ENCODE measurements around the gene TNFSF13.

Gene TNFSF13

GRCh38 chr17:7558544-7559319 lies at the start of gene TNFSF13:
TSS of gene TNFSF13 (plus strand) at chr17:7558750. CDS start at chr17:7559040, 290 bp downstream.
- DNase-seq = no peak

GRCh38 chr17:7508846-7509245 lies 49.7 kb upstream of the TNFSF13 start:
- no peak for DNase-seq

GRCh38 chr17:7509937-7510336 lies 48.6 kb upstream of the TNFSF13 start:
- no peak for DNase-seq

- no peak for DNase-seq
Observed at GRCh38 chr17:7511108-7511507, 47.4 kb upstream of the TNFSF13 start.

GRCh38 chr17:7512105-7512504 lies 46.4 kb upstream of the TNFSF13 start:
- no peak for DNase-seq

GRCh38 chr17:7512824-7513540 lies 45.6 kb upstream of the TNFSF13 start:
- DNase-seq = no peak

GRCh38 chr17:7513850-7514419 lies 44.6 kb upstream of the TNFSF13 start:
- DNase-seq = no peak

- no peak for DNase-seq
Observed at GRCh38 chr17:7515911-7516610, 42.5 kb upstream of the TNFSF13 start.

- DNase-seq = no peak
Observed at GRCh38 chr17:7523033-7523432, 35.5 kb upstream of the TNFSF13 start.

GRCh38 chr17:7528842-7529241 lies 29.7 kb upstream of the TNFSF13 start:
- no peak for DNase-seq

- DNase-seq = no peak
Observed at GRCh38 chr17:7530023-7530900, 28.3 kb upstream of the TNFSF13 start.

GRCh38 chr17:7538050-7538449 lies 20.5 kb upstream of the TNFSF13 start:
- DNase-seq = no peak

GRCh38 chr17:7538891-7539545 lies 19.5 kb upstream of the TNFSF13 start:
- DNase-seq = no peak

- DNase-seq = no peak
Observed at GRCh38 chr17:7541074-7541621, 17.4 kb upstream of the TNFSF13 start.

- no peak for DNase-seq
Observed at GRCh38 chr17:7544911-7545310, 13.6 kb upstream of the TNFSF13 start.

GRCh38 chr17:7548585-7549400 lies 9.8 kb upstream of the TNFSF13 start, which contains the start of gene TNFSF12:
TSS of gene TNFSF12 (plus strand) at chr17:7549058. CDS start at chr17:7549154, 96 bp downstream.
- DNase-seq = no peak

- DNase-seq = no peak
Observed at GRCh38 chr17:7549401-7550055, 9.0 kb upstream of the TNFSF13 start.

GRCh38 chr17:7550344-7550743 lies 8.2 kb upstream of the TNFSF13 start:
- DNase-seq = no peak

- no peak for DNase-seq
Observed at GRCh38 chr17:7551396-7551795, 7.2 kb upstream of the TNFSF13 start.

- no peak for DNase-seq
Observed at GRCh38 chr17:7552621-7553051, 5.9 kb upstream of the TNFSF13 start.
